Upper lobe of left lung (tissue), 6 donors: ENCODE data around the gene BRIP1. TPM values are rescaled to one million over a fixed set of nuclear protein-coding genes. Genes with fewer than 3 reads are reported as not detected.

ENCODE experiments used
- ATAC-seq, 2 donors: fragments of 200-7000 bp; cut with Tn5 transposase; one replicate each; pipeline ENCODE4 v1.9.1; 2022; ENCODE audit warnings: mild to moderate bottlenecking in 2 of 2, moderate library complexity in 2 of 2; ENCODE audit not compliant: low FRiP score in 2 of 2
- DNase-seq, 2 donors: peaks; one replicate each; pipeline ENCODE4 v3.0.0-alpha.2; 2019 to 2020
- H3K27ac ChIP-seq, 4 donors: fragments of 200-600 bp; sonication (generic); one replicate each; pipeline ENCODE4 v1.5.1; 2016 to 2019
- H3K27me3 ChIP-seq, 4 donors: fragments of 200-600 bp; sonication (generic); one replicate each; pipeline ENCODE4 v1.5.1; 2017 to 2019
- H3K36me3 ChIP-seq, 4 donors: fragments of 200-600 bp; sonication (generic); one replicate each; pipeline ENCODE4 v1.5.1; 2016 to 2019
- H3K4me1 ChIP-seq, 4 donors: fragments of 200-600 bp; sonication (generic); one replicate each; pipeline ENCODE4 v1.5.1; 2018 to 2019
- H3K4me3 ChIP-seq, 4 donors: fragments of 200-600 bp; sonication (generic); one replicate each; pipeline ENCODE4 v1.5.1; 2017 to 2019; ENCODE audit warnings: mild to moderate bottlenecking in 2 of 4, moderate library complexity in 1 of 4
- H3K9me3 ChIP-seq, 4 donors: fragments of 200-600 bp; sonication (generic); one replicate each; pipeline ENCODE4 v1.5.1; 2018 to 2019
- EP300 ChIP-seq, 4 donors: sonication (generic); formaldehyde crosslinking; IDR thresholded peaks; one replicate each; pipeline ENCODE4 v1.5.1; 2017; ENCODE audit warnings: antibody characterized with exemption in 4 of 4, control low read depth in 2 of 4
- POLR2A ChIP-seq, 4 donors: fragments of 450-650 bp; IDR thresholded peaks; one replicate each; pipeline ENCODE4 v1.5.1; 2016 to 2017; ENCODE audit warnings: antibody characterized with exemption in 4 of 4, mild to moderate bottlenecking in 2 of 4
- POLR2AphosphoS5 ChIP-seq, 2 donors: sonication (generic); formaldehyde crosslinking; IDR thresholded peaks; one replicate each; pipeline ENCODE4 v1.5.1; 2017; ENCODE audit warnings: antibody characterized with exemption in 2 of 2
- WGBS, 2 donors: methylation state at CpG; one replicate each; pipeline ENCODE4 v1.1.5; 2017 to 2018; 5-methylcytosine and 5-hydroxymethylcytosine counted together
- total RNA-seq, 6 donors: library from RNA; depleted of rRNA in 4 of 6; stranded (reverse); fragments of >200 nt in 4 of 6; gene quantifications; one replicate each; pipeline versions ENCODE4 v1.1.0 to v1.2.1, GENCODE V29; 2016 to 2021
- TF ChIP-seq, protein P1 (sequence below), 6 experiments: fragments of 450-650 bp in 4 of 6; fragments of 200-600 bp in 2 of 6; sonication (generic) in 2 of 6; IDR thresholded peaks; one replicate each; pipeline ENCODE4 v1.5.1; 2016 to 2019; ENCODE audit warnings: antibody characterized with exemption in 6 of 6
- donor health status: DM: no; HTN: no; CAD: no; lungs with moderate emphysema.
- donor health status: DM: no; HTN: yes; CAD: no; lungs with severe emphysema.

Gene BRIP1
- total RNA-seq, 6 donors from 2014 or later: 0.55 to 2.5 (median 0.85) TPM

GRCh38 chr17:61817452-61817851, 45.9 kb downstream of the BRIP1 start:
- ATAC-seq: no peak
- no peaks in the 10 kb centered on the region for H3K36me3 ChIP-seq
- TF ChIP-seq POLR2A (IDR thresholded peaks at IDR 0.05): no peak
- no peak for TF ChIP-seq POLR2AphosphoS5 (IDR thresholded peaks at IDR 0.05)
- no peak for TF ChIP-seq EP300 (IDR thresholded peaks at IDR 0.05)
- TF ChIP-seq, protein P1, sequence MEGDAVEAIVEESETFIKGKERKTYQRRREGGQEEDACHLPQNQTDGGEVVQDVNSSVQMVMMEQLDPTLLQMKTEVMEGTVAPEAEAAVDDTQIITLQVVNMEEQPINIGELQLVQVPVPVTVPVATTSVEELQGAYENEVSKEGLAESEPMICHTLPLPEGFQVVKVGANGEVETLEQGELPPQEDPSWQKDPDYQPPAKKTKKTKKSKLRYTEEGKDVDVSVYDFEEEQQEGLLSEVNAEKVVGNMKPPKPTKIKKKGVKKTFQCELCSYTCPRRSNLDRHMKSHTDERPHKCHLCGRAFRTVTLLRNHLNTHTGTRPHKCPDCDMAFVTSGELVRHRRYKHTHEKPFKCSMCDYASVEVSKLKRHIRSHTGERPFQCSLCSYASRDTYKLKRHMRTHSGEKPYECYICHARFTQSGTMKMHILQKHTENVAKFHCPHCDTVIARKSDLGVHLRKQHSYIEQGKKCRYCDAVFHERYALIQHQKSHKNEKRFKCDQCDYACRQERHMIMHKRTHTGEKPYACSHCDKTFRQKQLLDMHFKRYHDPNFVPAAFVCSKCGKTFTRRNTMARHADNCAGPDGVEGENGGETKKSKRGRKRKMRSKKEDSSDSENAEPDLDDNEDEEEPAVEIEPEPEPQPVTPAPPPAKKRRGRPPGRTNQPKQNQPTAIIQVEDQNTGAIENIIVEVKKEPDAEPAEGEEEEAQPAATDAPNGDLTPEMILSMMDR (IDR thresholded peaks at IDR 0.05): no peak
- no peak overlapping the region for H3K27ac ChIP-seq
- no peaks in the 10 kb centered on the region for H3K4me1 ChIP-seq
- no peaks in the 10 kb centered on the region for H3K9me3 ChIP-seq
- H3K4me3 ChIP-seq: no peak overlapping the region
- no peaks in the 10 kb centered on the region for H3K27me3 ChIP-seq
- WGBS, 2 donors: 98% methylated on average over 3 of the region's 3 CpGs
- DNase-seq: no peak

- DNase-seq (no peak), ATAC-seq (no peak)
- Histone ChIP-seq H3K36me3 (no peaks in the 10 kb centered on the region), H3K27me3 (no peaks in the 10 kb centered on the region), H3K9me3 (no peaks in the 10 kb centered on the region), H3K4me1 (no peaks in the 10 kb centered on the region), H3K4me3 (no peak overlapping the region), H3K27ac (no peak overlapping the region)
- TF ChIP-seq, protein P1 (IDR thresholded peaks at IDR 0.05): no peak
- no peak for TF ChIP-seq POLR2AphosphoS5 (IDR thresholded peaks at IDR 0.05)
- TF ChIP-seq EP300 (IDR thresholded peaks at IDR 0.05): no peak
- TF ChIP-seq POLR2A (IDR thresholded peaks at IDR 0.05): no peak
- WGBS, 2 donors: 55 to 59% methylated on average over 4 of the region's 4 CpGs
Observed at GRCh38 chr17:61816538-61816937, 46.8 kb downstream of the BRIP1 start.

- H3K36me3 ChIP-seq: no peaks in the 10 kb centered on the region
- no peak overlapping the region for H3K27ac ChIP-seq
- no peak for ATAC-seq
- DNase-seq: no peak
- no peak overlapping the region for H3K4me3 ChIP-seq
- TF ChIP-seq EP300 (IDR thresholded peaks at IDR 0.05): no peak
- no peak for TF ChIP-seq POLR2AphosphoS5 (IDR thresholded peaks at IDR 0.05)
- TF ChIP-seq POLR2A (IDR thresholded peaks at IDR 0.05): no peak
- no peaks in the 10 kb centered on the region for H3K4me1 ChIP-seq
- H3K9me3 ChIP-seq: no peaks in the 10 kb centered on the region
- no peaks in the 10 kb centered on the region for H3K27me3 ChIP-seq
- WGBS, 2 donors: 58 to 70% methylated on average over 5 of the region's 5 CpGs
Observed at GRCh38 chr17:61815863-61816503, 47.3 kb downstream of the BRIP1 start.

GRCh38 chr17:61814485-61814884, 48.8 kb downstream of the BRIP1 start:
- no peak for TF ChIP-seq EP300 (IDR thresholded peaks at IDR 0.05)
- TF ChIP-seq POLR2AphosphoS5 (IDR thresholded peaks at IDR 0.05): no peak
- TF ChIP-seq POLR2A (IDR thresholded peaks at IDR 0.05): no peak
- TF ChIP-seq, protein P1 (IDR thresholded peaks at IDR 0.05): no peak

DNA sequence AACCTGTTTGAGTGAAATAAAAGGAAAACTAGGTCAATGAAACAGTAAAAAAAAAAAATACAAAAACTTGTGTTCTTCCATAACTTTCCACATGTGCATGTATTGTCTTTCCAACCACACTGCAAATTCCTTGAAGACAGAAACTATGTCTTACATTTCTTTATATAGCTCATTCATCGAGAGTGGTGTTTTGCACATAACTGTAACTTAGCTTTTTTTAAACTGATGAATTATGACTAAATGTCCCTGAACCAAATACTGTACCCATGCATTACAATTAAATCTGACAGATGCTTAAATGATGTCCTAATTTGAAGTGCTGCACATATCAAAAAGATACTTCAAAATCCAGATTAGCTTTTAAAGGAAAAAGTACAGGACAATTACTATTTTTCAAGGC, 50.1 kb downstream of the BRIP1 start:
- WGBS, 2 donors: 65 to 81% methylated on average over 1 of the region's 1 CpG
- ATAC-seq (no peak), DNase-seq (no peak)
- Histone ChIP-seq H3K36me3 (no peaks in the 10 kb centered on the region), H3K4me1 (no peaks in the 10 kb centered on the region), H3K9me3 (no peaks in the 10 kb centered on the region), H3K27ac (no peak overlapping the region), H3K4me3 (no peak overlapping the region), H3K27me3 (no peaks in the 10 kb centered on the region)
- no peak for TF ChIP-seq POLR2A (IDR thresholded peaks at IDR 0.05)

More at GRCh38 chr17:61814485-61814884, 48.8 kb downstream of the BRIP1 start:
- no peak for DNase-seq
- no peaks in the 10 kb centered on the region for H3K36me3 ChIP-seq
- ATAC-seq: no peak
- 76 to 85% methylated on average over 1 of the region's 1 CpG for WGBS, 2 donors
- no peak overlapping the region for H3K4me3 ChIP-seq
- H3K4me1 ChIP-seq: no peaks in the 10 kb centered on the region
- H3K27me3 ChIP-seq: no peaks in the 10 kb centered on the region
- no peak overlapping the region for H3K27ac ChIP-seq
- no peaks in the 10 kb centered on the region for H3K9me3 ChIP-seq

- Histone ChIP-seq H3K9me3 (no peaks in the 10 kb centered on the region), H3K27ac (no peak overlapping the region), H3K4me3 (no peak overlapping the region), H3K4me1 (no peaks in the 10 kb centered on the region), H3K36me3 (no peaks in the 10 kb centered on the region), H3K27me3 (no peaks in the 10 kb centered on the region)
- no peak for DNase-seq
- no peak for ATAC-seq
- TF ChIP-seq POLR2A (IDR thresholded peaks at IDR 0.05): no peak
- TF ChIP-seq, protein P1 (IDR thresholded peaks at IDR 0.05): no peak
- TF ChIP-seq POLR2AphosphoS5 (IDR thresholded peaks at IDR 0.05): no peak
- no peak for TF ChIP-seq EP300 (IDR thresholded peaks at IDR 0.05)
- 66 to 72% methylated on average over 2 of the region's 2 CpGs for WGBS, 2 donors
Observed at GRCh38 chr17:61812747-61813146, 50.6 kb downstream of the BRIP1 start.
